HUDEP-2 (cell line): ENCODE data around the gene CTBP2.
"Not testable (repeated sequence)": the region's sequence is repeated elsewhere in the genome, so short reads cannot be mapped to it uniquely, and the experiment has no call there.

ENCODE experiments used
- DNase-seq, 76 experiments: peaks; one replicate each; lab custom pipeline; 2025; ENCODE audit not compliant: unreplicated experiment in 76 of 76; lab: John Stamatoyannopoulos, UW

CTBP2 gene

GRCh38 chr10:125067764-125068163, 92.6 kb downstream of the CTBP2 start:
- DNase-seq, result no peak

DNA sequence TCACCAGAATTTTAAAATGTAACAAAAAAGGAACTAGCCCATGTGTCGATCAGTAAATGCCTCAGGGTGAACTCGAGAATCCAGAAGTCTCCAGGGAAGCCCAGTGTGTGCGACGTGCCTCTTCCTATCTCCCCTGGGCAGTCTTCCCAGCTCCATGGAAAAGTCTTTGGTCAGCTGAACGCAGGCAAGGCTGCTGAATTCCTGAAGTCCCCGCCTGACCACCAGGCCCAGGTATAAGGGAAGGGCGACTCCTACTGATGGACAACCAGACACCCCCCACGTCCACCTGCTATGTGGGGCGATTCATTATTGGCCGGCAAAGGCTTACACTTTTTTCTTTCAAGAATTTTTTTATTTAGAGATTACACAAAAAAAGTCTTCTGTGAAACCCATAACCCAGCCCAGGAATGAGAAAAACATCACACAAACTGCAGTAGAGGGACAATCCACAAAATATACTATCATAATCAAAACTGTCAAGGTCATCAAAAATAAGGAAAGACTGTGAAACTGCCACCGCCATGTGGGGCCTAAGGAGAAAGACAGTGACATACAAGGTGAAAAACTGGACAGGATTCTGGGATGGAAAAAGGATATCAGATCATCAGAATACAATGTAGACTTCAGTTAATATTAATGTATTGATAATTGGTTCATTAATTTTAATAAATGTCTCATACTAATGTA, 93.5 kb downstream of the CTBP2 start:
- no peak for DNase-seq

GRCh38 chr10:125064681-125065492, 95.5 kb downstream of the CTBP2 start:
- DNase-seq, result no peak

GRCh38 chr10:125063256-125063925, 97.0 kb downstream of the CTBP2 start:
- no peak for DNase-seq

- no peak for DNase-seq
These were observed 97.5 kb downstream of the CTBP2 start for GRCh38 chr10:125062914-125063230.

DNA sequence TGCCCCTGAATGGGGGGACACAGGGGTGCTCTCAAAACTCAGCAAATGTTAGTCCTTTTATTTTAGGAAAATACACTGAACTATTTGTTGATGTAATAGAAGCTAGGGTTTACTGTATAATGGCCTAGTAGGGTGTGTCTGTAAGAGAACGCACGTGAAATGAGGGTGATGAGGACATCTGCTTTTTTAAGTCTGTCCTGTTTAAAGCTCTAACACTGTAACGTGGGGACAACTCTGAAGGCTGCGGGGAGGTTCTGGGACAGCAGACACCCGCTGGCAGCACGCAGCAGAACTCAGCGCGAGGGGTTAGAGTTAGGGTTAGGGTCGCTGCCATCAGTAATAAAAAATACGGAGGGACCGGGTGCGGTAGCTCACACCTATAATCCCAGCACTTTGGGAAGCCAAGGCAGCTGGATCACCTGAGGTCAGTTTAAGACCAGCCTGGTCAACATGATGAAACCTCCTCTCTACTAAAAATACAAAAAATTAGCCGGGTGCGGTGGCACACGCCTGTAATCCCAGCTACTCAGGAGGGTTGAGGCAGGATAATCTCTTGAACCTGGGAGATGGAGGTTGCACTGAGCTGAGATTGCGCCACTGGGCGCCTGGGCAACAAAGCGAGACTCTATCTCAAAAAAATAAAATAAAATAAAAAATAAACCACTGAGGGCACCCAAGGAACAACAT, 98.0 kb downstream of the CTBP2 start:
- no peak for DNase-seq

DNA sequence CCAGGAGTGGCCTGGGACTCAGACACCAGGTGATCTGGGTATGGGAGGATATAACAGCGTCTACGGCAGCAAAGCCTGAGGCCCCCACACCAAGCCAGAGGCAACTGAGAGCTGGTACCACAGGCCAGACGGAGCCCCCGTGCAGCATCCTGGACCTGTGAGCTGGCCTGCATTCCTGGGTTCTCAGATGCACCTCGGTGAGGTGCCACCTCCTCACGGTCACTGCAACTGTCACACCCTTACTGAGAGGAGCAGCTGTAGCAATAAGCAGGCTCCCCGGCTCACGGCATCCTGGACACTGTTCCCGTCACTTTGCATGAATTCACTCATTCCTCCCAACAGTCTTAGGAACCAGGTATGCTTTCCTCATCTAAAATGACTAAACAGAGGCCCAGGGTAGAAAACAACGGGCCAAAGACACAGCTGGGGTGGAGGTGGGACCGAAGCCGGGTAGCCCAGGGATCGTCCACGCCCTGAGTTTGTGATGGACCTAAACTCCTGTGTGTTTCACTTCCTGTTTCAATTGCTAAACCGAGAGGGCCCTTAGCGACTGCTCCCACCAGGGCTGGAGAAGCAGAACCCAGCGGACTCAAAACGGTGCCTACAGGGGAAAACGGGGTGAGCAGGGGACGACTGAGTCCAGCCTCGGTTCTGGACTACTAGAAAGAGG, 98.7 kb downstream of the CTBP2 start:
- no peak for DNase-seq

DNA sequence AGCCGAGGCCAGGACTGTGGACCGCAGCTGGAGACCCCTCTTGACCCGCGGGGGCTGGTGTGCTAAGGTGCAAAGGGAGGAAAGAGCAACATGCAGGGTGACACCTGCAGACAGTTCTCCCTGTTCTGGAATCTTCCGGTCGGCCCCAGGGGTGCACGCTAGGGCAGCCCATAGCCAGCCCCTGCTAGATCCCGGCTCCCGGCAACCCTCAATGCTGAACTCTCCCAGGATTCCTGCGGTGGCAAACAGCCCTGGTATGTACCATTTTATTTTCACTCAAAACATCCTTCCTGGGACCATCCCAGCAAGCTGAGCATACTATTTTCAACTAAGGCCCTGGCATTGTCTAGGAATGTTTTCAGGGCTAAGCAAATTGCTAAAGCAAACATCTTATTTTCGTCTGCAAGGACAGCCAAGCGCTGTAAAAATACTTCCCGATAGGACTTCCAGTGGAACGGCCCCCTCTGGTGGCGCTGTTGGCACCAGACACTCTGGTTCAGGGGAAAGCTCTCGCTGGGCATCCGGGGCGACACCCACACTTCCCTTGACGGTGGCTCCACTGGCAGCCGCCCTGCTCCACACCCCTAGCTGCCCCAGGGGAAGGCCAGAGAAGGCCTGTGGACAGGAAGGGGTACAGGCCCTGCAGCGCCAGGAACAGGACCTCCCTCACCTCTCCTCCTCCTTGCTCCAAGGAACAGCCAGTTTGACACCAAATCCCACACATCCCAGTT, 99.4 kb downstream of the CTBP2 start:
- peak in 64 of 76 experiments; percentile 7 to 76 (median 44) for DNase-seq

GRCh38 chr10:125060482-125060825, 99.9 kb downstream of the CTBP2 start:
- no peak for DNase-seq

- no peak for DNase-seq
These were observed 100.3 kb downstream of the CTBP2 start for GRCh38 chr10:125060026-125060425.

- DNase-seq, result not testable (repeated sequence)
These were observed 101.0 kb downstream of the CTBP2 start for GRCh38 chr10:125059348-125059747.

DNA sequence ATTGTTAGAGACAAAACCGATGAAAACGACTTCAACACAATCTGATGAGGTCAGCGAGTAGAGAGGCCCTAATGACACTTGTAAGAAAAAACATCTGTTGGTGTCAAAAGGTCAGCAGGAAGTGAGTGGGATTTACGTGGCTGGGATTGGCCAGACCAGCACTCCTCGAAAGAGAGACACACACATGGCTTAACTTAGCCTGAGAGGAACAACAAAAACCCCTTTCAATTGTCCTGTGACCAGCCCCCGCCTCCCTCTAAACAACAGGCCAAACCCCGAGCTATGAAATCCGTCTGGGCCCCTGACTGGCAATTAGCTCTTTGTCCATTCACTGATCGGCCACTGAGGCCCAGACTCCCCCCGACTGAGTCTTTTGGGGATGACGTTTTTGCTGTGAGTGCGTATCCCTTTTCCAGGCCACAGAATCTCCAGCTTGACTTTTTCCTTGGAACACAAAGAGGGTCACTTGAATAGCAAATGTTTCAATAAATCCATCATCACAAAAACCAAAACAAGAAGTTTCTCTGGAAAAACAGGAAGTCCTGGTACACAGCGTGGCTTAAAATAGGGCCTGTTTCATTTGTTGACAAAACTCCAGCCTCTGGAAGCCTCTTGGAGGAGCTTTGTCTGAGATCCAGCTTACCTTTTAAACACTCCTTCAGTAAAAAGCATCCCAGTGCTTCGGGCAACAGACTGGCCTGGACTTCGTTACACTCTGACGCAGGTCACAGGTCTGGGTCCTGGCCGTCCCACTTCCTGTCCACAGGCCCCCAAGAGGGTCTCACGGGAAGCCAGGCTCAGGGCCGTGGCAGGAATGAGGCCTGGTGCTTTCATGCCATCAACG, 103.0 kb downstream of the CTBP2 start:
- DNase-seq, result no peak

- DNase-seq, result no peak
These were observed 103.9 kb downstream of the CTBP2 start for GRCh38 chr10:125056161-125057132.

GRCh38 chr10:125055446-125055845, 104.9 kb downstream of the CTBP2 start:
- no peak for DNase-seq

DNA sequence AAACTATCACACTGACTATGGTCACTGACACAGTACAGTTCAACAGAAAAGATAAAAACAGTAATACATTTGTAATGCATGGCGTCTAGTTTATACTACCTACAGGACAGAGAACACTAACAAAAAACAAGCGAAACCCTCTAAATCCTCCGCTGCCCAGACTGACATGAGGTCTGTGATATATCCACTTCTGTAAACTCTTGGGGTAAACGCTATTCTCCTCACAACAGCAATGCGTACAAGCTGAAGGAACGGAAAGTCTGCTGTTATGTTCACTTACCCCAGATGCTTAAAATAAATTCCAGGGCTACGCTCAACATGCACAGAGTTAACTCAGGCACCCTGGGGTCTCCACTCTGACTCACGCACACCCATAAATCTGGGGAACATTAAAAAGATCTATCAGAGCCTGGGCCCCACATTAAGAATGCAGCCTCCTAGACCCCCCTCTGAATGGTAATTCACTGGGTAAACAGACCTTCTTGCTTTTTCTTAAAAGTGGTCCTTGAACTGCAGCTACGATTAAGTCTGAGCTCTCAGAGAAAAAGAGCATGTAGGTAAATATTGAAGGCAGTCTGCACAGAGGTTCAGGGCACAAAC, 105.6 kb downstream of the CTBP2 start:
- no peak for DNase-seq

DNA sequence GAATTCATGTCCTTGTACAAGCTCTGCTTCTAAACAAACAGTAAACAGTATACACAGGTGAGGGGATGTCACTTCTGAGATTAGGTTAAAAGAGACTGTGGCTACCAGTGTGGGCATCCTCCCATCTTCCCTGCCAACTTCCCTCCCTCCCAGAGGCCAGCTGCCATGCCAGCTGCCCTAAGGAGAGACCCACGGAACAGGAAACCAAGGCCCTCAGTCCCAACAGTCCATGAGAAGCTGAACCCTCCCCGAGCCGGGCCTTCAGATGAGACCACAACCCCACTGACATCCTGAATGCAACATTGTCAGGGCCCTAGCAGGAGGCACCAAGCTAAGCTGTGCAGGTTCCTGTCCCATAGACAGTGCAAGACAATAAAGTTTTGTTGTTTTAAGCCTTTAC, 106.1 kb downstream of the CTBP2 start:
- DNase-seq, result no peak

DNA sequence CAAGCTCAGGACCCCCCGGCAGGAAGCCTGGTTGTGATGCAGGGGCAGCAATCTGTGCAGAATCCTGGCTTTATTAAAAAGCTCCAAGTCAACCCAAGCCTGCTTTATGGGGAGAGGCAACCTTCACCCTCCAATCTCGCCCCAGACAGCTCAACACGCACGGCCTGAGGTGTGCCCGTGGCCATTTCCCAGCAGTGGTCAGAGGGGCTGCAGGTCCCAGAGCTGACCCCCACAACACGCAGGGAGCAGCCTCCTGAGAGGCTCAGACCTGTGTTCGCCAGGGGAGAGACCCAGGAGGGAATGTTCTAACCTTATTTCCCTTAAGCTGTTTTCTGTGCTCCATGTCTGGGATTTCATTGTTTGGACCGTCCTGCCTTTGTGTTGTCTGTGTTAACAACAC, 108.2 kb downstream of the CTBP2 start:
- DNase-seq, result no peak

GRCh38 chr10:125050383-125050782, 110.0 kb downstream of the CTBP2 start:
- DNase-seq, result no peak
